Measurements from ENCODE around the gene PADI1. TPM values are rescaled to one million over a fixed set of nuclear protein-coding genes. Genes with fewer than 3 reads are reported as not detected.
A peak's percentile ranks its signal among the peaks of the same experiment; 100 is the strongest.
"Not testable (repeated sequence)": the region's sequence is repeated elsewhere in the genome, so short reads cannot be mapped to it uniquely, and the experiment has no call there.

The PADI1 gene
- polyA plus RNA-seq, 1 donor = not detected

DNA sequence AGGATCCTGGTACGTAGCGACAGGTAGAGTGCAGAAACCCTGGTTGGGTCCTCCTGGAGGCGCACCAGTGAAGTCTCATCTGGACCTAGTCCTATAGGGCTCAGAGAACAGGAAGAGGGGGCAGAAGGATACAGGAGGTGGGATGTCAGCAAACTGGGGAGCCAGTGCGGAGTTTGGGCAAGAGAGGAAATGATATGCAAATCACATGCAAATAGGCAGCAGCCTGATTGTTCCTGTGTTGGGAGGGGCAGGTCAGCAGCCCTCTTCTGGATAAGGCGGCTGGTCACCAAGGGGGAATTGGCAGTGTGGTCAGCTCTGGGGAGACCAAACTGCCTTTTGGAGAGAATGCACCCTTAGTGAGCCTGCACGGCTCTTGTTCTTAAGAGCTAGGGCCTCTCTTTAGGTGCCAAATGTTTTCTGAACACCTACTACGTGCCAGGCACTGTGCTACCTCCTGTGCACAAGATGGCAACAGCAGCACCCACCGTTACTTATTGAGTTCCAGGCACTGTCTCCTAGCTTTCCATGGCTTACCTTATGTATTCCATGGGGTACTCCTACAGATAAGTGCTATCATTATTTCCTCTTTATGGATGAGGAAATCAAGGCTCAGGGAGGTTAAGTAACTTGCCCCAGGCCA lies 25.9 kb downstream of the PADI1 start:
- Histone ChIP-seq H3K4me3 (ENCODE audit: low read length) (no peak overlapping the region), H3K9me3 (ENCODE audit: control insufficient read depth, low read depth, low read length) (no peaks in the 10 kb centered on the region), H3K27me3 (ENCODE audit: control insufficient read depth, insufficient read depth, low read length) (no peaks in the 10 kb centered on the region), H3K36me3 (ENCODE audit: control insufficient read depth, insufficient read depth, low read length) (no peaks in the 10 kb centered on the region), H3K4me1 (ENCODE audit: control insufficient read depth, insufficient read depth, low read length) (peaks cover 18% of the 10 kb centered on the region), H3K27ac (ENCODE audit: low read length) (no peak overlapping the region)
- WGBS (ENCODE audit: insufficient coverage, low lambda C conversion rate) = 50% methylated on average over 2 of the region's 8 CpGs
- no peak for DNase-seq

DNA sequence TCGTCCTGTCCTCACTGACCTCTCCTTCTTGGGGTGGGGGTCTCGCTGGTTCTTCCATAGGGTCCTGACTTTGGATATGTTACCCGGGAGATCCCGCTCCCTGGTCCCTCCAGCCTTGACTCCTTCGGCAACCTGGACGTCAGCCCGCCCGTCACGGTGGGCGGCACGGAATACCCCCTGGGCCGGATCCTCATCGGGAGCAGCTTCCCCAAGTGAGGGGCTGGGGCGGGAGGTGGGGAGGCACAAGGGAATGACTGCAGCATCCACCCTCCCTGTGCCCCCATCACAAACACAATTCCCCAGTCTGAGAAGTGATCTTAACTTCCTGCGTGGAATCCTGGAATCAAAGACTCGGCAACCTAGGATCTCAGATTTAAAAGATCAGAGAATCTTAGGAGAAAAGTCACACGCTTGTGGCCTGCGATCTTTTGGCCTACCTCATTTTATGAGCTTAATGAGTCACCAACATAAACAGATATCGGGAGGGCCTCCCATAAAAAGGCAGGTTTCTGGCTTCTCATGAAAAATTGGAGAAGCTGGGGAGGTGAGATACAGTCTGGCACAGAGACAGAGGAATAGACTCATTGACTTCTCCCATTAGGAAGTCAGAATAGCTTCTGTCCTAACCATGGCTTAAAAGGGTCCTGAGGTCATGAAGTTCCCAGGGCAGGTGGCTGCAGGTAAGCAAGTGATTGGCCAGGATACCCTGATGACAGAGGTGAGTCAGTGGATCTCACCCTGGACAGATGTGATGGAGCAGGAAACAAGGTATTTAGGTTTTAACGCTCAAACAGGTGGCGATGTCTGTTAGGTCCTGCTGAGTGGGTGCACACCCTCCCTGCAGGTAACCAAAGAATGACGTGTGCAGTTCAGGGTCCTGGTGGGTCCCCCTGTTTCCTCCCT lies 28.1 kb downstream of the PADI1 start:
- DNase-seq = peak; percentile 44 to 84
- H3K27ac ChIP-seq (ENCODE audit: low read length) = peak overlapping the region; percentile 20
- H3K36me3 ChIP-seq (ENCODE audit: control insufficient read depth, insufficient read depth, low read length) = no peaks in the 10 kb centered on the region
- no CpG with 5 or more reads among the region's 22 CpGs for WGBS (ENCODE audit: insufficient coverage, low lambda C conversion rate)
- peaks cover 20% of the 10 kb centered on the region for H3K4me1 ChIP-seq (ENCODE audit: control insufficient read depth, insufficient read depth, low read length)
- no peak overlapping the region for H3K4me3 ChIP-seq (ENCODE audit: low read length)
- H3K9me3 ChIP-seq (ENCODE audit: control insufficient read depth, low read depth, low read length) = no peaks in the 10 kb centered on the region
- H3K27me3 ChIP-seq (ENCODE audit: control insufficient read depth, insufficient read depth, low read length) = no peaks in the 10 kb centered on the region

DNA sequence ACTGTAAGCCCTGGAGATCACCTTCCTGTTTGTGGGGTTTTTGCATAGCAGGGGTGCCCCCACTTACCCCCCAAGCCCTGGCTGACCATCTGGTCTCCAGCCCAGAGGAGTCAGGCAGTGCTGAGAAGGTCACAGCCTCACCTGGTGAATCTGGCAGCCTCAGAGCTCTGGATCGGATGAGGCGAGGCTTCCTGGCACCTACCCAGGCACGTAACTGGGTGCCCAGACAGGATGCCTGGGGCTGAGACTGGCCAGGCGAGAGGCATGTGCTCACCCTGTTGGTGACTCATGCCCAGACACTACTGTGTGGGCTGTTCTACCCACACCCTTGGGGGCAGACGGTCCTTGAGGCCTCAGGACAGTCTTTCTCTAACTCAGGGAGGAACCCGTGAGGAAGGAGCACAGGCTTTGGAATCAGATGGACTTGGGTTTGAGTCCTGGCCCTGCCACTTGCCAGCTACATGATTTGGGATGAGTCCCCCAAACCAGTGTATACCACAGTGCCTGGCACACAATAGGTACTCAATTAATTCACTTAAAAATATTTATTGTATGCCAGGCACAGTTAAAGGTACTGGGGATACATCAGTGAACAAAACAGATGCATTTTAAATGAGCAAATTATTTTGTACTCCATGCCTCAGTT lies 28.9 kb downstream of the PADI1 start:
- H3K27me3 ChIP-seq (ENCODE audit: control insufficient read depth, insufficient read depth, low read length) = no peaks in the 10 kb centered on the region
- peaks cover 20% of the 10 kb centered on the region for H3K4me1 ChIP-seq (ENCODE audit: control insufficient read depth, insufficient read depth, low read length)
- no peak overlapping the region for H3K4me3 ChIP-seq (ENCODE audit: low read length)
- no peak overlapping the region for H3K27ac ChIP-seq (ENCODE audit: low read length)
- H3K9me3 ChIP-seq (ENCODE audit: control insufficient read depth, low read depth, low read length) = no peaks in the 10 kb centered on the region
- peak in 1 of 2 donors; percentile 46 for DNase-seq
- no CpG with 5 or more reads among the region's 6 CpGs for WGBS (ENCODE audit: insufficient coverage, low lambda C conversion rate)
- H3K36me3 ChIP-seq (ENCODE audit: control insufficient read depth, insufficient read depth, low read length) = no peaks in the 10 kb centered on the region

DNA sequence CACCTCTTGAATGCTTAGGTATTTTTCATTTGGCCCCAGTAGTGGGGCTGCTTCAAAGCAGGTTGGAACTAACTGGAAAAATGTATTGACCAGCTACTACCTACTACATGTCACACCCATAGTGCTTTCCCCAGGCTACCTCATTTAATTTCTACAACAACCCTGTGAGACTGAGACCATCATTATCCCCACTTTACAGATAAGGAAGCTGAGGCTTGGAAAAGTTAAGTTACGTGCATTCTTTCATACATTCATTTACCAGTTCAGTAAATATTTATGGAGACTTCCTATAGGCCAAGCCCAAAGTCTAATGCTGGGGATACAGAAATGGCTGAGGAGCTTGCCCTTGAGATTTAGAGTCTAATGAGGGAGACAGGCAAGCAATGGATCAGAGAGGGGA lies 29.5 kb downstream of the PADI1 start:
- H3K27me3 ChIP-seq (ENCODE audit: control insufficient read depth, insufficient read depth, low read length) = no peaks in the 10 kb centered on the region
- no peak for DNase-seq
- no peak overlapping the region for H3K4me3 ChIP-seq (ENCODE audit: low read length)
- WGBS (ENCODE audit: insufficient coverage, low lambda C conversion rate) = no CpG with 5 or more reads among the region's 1 CpG
- peaks cover 20% of the 10 kb centered on the region for H3K4me1 ChIP-seq (ENCODE audit: control insufficient read depth, insufficient read depth, low read length)
- H3K9me3 ChIP-seq (ENCODE audit: control insufficient read depth, low read depth, low read length) = no peaks in the 10 kb centered on the region
- no peaks in the 10 kb centered on the region for H3K36me3 ChIP-seq (ENCODE audit: control insufficient read depth, insufficient read depth, low read length)
- no peak overlapping the region for H3K27ac ChIP-seq (ENCODE audit: low read length)

DNA sequence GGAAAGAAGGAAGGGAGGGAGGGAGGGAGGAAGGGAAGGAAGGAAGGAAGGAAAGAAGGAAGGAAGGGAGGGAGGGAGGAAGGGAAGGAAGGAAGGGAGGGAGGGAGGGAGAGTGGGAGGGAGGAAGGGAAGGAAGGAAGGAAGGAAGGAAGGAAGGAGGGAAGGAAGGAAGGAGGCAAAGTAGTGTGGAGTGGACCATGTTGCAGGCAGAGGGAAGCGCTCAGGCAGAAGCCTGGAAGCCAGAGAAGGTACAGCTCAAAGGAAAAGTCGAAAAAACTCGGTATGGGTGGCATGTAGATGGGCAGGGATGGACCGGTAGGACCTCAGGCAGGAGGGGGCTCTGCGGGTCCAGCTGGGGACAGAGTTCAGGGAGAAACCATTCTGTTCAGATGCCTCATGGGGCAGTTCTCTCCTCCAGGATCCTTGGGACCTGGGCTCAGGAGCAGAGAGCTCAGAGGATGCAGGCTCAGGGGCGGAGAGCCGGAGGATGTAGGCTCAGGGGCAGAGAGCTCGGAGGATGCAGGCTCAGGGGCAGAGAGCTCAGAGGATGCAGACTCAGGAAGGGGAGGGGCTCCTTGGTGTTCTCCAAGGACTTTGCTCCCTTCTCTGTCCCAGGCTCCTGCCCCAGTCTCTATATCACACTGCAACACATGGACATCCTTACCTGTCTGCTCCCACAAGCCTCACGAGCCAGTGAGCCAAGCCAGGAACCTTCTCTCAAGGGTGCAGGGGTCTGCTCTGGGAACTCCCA lies 30.4 kb downstream of the PADI1 start:
- Histone ChIP-seq H3K27ac (ENCODE audit: low read length) (no peak overlapping the region), H3K36me3 (ENCODE audit: control insufficient read depth, insufficient read depth, low read length) (no peaks in the 10 kb centered on the region), H3K9me3 (ENCODE audit: control insufficient read depth, low read depth, low read length) (no peaks in the 10 kb centered on the region), H3K4me1 (ENCODE audit: control insufficient read depth, insufficient read depth, low read length) (peaks cover 20% of the 10 kb centered on the region), H3K27me3 (ENCODE audit: control insufficient read depth, insufficient read depth, low read length) (peaks cover 6% of the 10 kb centered on the region), H3K4me3 (ENCODE audit: low read length) (no peak overlapping the region)
- no CpG with 5 or more reads among the region's 9 CpGs for WGBS (ENCODE audit: insufficient coverage, low lambda C conversion rate)
- DNase-seq = peak; percentile 68 to 78

DNA sequence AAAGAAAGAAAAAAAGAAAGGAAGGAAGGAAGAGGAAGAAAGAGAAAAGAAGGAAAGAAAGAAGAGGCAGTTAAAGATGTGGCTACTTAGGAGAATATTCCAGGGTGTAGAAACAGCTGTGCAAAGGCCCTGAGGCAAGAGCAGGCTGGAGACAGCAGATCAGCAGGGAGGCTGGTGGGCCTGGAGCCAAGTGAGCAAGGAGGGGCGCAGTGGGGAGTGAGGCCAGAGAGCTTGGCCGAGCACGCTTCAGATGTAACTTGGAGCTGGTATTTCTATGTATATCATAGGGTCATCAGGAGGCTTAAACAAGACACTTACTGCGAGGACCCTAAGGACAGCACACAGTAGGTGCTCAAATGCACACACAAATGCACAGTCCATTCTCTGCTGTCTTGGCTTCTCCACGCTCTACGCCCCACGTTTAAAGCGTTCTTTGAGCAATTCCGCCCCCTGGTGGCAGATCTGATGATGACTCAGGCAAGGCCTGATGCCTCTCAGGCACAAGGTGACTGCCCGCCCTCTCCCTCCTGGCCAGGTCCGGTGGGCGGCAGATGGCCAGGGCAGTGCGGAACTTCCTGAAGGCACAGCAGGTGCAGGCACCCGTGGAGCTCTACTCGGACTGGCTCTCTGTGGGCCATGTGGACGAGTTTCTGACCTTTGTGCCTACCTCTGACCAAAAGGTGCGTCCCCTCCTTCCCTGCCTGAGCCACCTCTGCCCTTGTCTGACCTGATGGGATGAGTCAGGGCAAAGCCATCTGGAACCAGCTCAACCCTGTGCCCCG lies 32.0 kb downstream of the PADI1 start:
- peak; percentile 63 to 77 for DNase-seq

DNA sequence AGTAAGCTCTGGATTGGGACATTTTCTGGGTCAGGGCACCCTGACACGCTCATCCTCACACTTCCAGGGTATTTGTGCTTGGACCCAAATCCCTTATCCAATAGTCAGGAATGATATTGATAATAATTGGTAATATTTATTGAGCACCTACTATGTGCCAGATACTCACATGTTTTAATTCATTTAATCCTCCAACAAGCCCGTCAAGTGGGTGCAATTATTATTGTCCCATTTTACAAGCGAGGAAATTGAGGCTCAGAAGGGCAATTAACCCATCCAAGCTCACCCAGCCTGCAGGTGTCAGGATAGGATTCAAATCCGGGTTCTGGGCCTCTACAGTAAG lies 32.6 kb downstream of the PADI1 start:
- H3K27ac ChIP-seq (ENCODE audit: low read length) = no peak overlapping the region
- WGBS (ENCODE audit: insufficient coverage, low lambda C conversion rate) = no CpG with 5 or more reads among the region's 4 CpGs

More for the DNA sequence above, 32.0 kb downstream of the PADI1 start:
- H3K27me3 ChIP-seq (ENCODE audit: control insufficient read depth, insufficient read depth, low read length) = peaks cover 10% of the 10 kb centered on the region
- no peaks in the 10 kb centered on the region for H3K36me3 ChIP-seq (ENCODE audit: control insufficient read depth, insufficient read depth, low read length)
- no CpG with 5 or more reads among the region's 18 CpGs for WGBS (ENCODE audit: insufficient coverage, low lambda C conversion rate)
- no peak overlapping the region for H3K27ac ChIP-seq (ENCODE audit: low read length)
- no peaks in the 10 kb centered on the region for H3K9me3 ChIP-seq (ENCODE audit: control insufficient read depth, low read depth, low read length)
- peaks cover 20% of the 10 kb centered on the region for H3K4me1 ChIP-seq (ENCODE audit: control insufficient read depth, insufficient read depth, low read length)
- no peak overlapping the region for H3K4me3 ChIP-seq (ENCODE audit: low read length)

DNA sequence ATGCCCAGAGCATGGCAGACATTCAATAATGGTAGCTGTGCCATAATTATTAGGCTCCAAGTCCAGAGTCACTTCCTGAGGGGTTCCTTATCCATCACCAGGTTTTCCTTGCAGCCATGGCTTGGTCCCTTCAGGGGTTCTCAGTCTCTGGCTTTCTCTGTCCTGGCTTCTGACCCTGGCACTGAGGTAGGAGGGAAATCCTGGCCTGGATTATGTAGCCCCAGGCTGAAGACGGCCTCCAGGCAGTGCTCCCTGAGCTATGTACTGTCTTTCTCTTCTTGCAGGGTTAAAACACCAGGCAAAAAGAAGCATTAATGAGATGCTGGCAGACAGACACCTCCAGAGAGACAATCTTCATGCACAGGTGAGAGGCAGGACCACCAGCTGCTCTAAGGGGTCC lies 34.5 kb downstream of the PADI1 start:
- no CpG with 5 or more reads among the region's 1 CpG for WGBS (ENCODE audit: insufficient coverage, low lambda C conversion rate)
- Histone ChIP-seq H3K4me1 (ENCODE audit: control insufficient read depth, insufficient read depth, low read length) (peaks cover 4% of the 10 kb centered on the region), H3K36me3 (ENCODE audit: control insufficient read depth, insufficient read depth, low read length) (no peaks in the 10 kb centered on the region), H3K9me3 (ENCODE audit: control insufficient read depth, low read depth, low read length) (no peaks in the 10 kb centered on the region), H3K27ac (ENCODE audit: low read length) (no peak overlapping the region), H3K4me3 (ENCODE audit: low read length) (no peak overlapping the region), H3K27me3 (ENCODE audit: control insufficient read depth, insufficient read depth, low read length) (peaks cover 10% of the 10 kb centered on the region)
- DNase-seq = peak; percentile 48 to 83

More for the DNA sequence above, 32.6 kb downstream of the PADI1 start:
- peaks cover 18% of the 10 kb centered on the region for H3K4me1 ChIP-seq (ENCODE audit: control insufficient read depth, insufficient read depth, low read length)
- DNase-seq = no peak
- no peaks in the 10 kb centered on the region for H3K9me3 ChIP-seq (ENCODE audit: control insufficient read depth, low read depth, low read length)
- H3K4me3 ChIP-seq (ENCODE audit: low read length) = no peak overlapping the region
- no peaks in the 10 kb centered on the region for H3K36me3 ChIP-seq (ENCODE audit: control insufficient read depth, insufficient read depth, low read length)
- H3K27me3 ChIP-seq (ENCODE audit: control insufficient read depth, insufficient read depth, low read length) = peaks cover 10% of the 10 kb centered on the region

DNA sequence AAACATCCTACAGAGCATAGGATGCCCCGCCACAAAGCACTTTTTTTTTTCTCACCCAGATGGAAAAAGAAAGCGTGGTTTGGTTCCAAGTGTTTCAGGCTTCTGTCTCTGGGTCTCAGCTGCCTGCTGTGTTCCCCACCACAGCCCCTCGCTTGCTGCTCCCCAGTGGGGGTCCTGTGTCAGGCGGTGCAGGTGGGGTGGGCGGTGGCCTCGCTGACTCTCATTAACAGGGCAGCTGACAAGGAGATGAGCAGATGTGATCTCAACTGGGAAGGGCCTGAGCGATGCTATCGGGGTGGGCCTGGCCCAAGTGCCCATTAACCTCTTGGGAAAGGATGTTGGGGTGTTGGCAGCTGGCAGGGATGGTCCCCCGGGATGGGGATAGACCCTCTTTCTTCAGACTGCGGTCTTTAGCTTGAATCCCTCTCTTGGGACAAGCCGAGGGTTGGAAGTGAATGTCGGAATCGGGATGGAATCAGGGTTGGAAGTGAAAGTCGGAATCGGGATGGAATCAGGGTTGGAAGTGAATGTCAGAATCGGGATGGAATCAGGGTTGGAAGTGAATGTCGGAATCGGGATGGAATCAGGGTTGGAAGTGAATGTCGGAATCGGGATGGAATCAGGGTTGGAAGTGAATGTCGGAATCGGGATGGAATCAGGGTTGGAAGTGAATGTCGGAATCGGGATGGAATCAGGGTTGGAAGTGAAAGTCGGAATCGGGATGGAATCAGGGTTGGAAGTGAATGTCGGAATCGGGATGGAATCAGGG lies 36.3 kb downstream of the PADI1 start:
- H3K4me3 ChIP-seq (ENCODE audit: low read length); H3K4me1 ChIP-seq (ENCODE audit: control insufficient read depth, insufficient read depth, low read length); H3K9me3 ChIP-seq (ENCODE audit: control insufficient read depth, low read depth, low read length); H3K36me3 ChIP-seq (ENCODE audit: control insufficient read depth, insufficient read depth, low read length); H3K27me3 ChIP-seq (ENCODE audit: control insufficient read depth, insufficient read depth, low read length); H3K27ac ChIP-seq (ENCODE audit: low read length); DNase-seq: not testable (repeated sequence)
- 74% methylated on average over 9 of the region's 28 CpGs for WGBS (ENCODE audit: insufficient coverage, low lambda C conversion rate)
